ENCODE data around the gene KCNA10. TPM values are rescaled to one million over a fixed set of nuclear protein-coding genes. Genes with fewer than 3 reads are reported as not detected.
A peak's percentile ranks its signal among the peaks of the same experiment; 100 is the strongest.
"Not testable (repeated sequence)": the region's sequence is repeated elsewhere in the genome, so short reads cannot be mapped to it uniquely, and the experiment has no call there.

Gene KCNA10
- total RNA-seq, 1 experiment from 2014 or later = not detected

DNA sequence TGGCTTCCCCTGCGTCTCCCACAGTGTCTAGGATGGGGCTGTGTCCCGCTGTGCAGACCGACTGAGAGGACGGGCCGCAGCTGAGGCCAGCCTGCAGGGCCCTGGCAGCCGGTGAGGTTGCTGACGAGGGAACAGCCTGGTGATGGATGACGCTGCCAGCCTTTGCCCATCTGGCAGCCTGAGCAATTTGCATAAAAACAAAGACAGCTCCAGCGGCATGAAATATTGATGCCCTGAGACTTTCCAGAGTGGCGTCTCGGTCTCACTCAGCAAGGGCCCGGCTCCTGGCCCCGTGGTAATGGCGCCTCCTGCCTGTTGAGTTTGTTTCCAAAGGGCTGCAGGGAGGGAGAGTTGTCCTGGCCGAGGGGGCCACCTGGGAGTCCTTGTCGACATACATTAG lies 19.1 kb upstream of the KCNA10 start:
- no peak for DNase-seq (ENCODE audit: extremely low read depth, low read depth)

DNA sequence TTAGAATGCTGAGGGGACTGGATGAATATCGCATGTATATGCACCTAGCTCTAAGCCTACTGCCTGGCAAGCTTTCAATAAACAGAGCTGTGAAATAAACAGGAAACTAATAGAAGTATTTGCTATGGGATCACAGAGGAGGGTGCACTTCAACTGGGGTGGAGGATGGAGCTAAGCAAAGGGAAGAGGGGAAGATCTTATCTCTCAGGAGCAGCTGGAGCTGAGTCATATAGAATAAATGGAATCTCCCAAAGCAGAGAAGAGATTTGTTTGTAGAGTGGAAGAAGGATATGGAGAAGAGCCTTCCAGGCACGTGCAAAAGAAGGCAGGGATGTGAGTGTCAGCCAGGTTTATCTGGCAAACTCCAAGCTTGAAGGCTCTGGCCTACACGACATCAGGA lies 17.0 kb upstream of the KCNA10 start:
- no peak for DNase-seq (ENCODE audit: extremely low read depth, low read depth)

DNA sequence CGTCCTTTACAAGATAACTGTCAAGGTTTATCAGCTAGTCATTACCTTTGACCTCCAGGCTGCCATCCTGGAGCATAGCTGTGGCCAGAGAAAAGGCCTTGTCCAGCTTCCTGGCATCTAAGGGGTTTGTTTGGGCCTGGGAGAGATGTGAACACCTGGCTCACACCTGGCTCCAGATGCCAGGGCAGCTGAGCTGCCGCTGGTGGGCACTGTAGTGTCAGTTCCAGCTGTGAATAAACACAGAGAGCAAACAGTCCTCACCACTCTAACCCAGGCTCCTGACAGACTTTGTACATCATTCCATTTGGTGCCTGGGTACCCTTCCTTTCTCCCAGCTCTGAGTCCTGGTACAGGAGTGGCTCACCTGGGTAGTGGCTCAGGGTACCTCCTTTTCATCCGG lies 14.3 kb upstream of the KCNA10 start:
- no peak for DNase-seq (ENCODE audit: extremely low read depth, low read depth)

DNA sequence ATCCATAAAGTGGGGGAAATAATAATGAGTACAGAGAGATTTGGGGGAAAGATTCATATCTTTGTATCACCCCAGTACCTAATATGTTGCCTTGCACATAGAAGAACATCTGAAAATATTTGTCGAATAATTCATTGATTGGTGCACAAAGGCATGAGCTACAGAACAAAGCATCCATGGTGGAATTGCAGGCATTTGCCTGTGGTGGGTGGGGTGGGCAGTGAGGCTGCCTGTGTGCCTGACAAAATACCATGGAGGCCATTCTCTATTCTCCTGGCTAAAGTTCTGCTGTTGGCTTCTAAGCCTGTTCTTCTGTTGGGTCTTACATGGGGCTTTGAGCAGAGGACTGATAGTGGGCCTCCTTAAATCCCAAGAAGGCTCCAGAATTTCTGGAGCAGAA lies 10.0 kb upstream of the KCNA10 start:
- DNase-seq (ENCODE audit: extremely low read depth, low read depth) = no peak

DNA sequence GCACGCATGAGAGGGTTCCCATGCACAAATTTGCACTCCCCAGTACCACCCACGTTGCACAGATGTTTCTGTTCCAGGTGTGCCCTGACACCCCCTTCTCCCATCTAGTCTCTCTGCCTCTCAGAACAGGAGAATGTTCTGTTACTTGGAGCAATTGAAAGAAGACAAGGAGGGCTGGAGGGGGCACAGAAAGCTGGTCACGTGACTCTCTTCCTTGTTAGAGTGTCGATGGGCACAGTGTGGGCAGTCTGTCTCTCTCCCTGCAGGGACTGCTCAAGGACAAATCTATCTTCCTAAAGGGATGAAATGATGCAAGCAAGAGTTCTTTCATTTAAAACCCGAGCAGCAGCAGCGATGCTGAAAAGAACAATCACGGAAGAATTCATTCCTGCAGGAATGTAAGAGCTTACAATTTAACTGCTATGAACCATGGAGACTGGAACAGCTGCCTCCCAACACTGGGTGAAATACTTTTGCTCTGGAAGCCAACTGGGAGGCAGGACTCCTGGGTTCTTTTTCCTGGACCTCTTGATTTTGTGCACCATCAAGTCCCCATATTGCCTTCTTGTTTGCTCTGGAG lies 7.3 kb upstream of the KCNA10 start:
- no peak for DNase-seq (ENCODE audit: extremely low read depth, low read depth)

DNA sequence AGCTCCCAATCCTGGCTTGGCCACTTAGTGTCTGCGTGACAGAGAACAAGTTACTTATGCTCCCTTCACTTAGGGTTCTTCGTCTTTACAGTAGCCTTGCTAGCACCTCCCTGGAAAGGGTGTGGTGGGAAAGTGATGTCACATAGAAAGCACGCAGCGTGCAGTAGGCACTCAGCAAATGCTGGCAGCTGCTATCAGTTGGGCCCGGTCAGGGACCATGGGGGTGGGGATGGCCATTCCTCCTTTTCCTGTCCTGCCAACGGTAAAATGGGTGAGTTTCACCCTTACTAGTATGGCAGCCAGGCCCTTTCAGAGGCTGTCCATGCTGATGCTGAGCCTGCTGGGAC lies 6.2 kb upstream of the KCNA10 start:
- no peak for DNase-seq (ENCODE audit: extremely low read depth, low read depth)

DNA sequence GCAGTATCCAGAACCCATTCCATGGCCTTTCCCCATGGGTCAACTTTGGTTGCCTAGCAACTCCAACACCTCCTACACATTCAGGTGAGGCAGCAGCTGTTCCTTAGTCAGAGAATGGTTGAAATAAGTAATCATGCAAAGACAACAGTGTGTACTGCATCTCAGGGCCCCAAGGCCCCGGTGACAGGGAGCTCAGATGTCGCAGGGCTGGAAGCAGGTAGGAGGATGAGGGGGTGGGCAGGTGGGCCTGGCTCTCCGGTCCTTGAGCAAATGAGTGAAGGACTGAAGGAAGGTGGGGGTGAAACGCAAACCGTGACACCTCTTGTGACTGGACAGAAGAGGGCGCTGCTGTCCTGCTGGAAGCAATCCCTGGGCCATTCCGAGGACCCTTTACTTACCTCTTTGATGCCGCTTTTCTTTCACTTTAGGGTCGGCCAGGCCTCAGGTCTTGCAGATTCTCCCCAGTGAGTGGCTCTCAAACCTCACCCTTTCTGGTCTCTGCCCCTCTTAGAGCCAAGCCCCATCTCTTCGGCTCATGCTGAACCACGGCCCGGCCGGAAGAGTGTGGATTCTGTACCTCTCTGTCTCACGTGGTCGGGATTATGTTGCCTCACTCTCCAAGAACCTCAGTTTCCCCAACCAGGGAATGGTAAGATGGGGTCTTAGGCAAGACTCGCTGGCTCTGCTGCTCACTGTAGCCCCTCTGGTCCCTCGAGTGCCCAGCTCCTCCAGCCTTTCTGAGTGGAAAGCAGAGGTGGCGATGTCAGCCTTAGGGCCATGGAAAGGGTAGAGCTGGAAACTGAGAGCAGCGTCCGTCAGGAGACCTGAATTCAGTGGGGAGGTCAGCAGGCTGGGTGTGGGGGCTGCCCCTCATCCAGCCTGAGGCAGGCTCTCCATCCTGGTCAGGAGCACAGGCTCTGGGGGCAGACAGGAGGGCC lies 5.6 kb upstream of the KCNA10 start:
- DNase-seq (ENCODE audit: extremely low read depth, low read depth) = peak; percentile 21

DNA sequence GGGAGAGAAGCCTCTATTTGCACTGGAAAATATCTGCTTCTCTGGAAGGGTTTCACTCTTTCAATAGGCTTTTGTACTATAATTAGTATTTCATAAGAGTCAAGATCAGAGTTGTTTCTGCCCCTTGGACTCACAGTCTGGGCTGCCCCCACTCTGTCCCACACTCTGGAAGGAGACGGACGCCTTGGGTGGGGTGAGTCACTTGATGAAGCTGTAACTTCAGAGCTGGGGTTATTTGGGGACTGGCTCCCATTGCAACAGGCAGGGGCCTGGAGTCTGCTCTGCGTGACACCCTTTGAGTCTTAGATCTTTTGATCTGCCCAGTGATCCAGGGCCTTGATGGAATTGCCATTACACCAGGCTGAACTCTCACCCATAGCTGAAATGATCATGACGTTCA lies 4.0 kb upstream of the KCNA10 start:
- DNase-seq (ENCODE audit: extremely low read depth, low read depth) = no peak

DNA sequence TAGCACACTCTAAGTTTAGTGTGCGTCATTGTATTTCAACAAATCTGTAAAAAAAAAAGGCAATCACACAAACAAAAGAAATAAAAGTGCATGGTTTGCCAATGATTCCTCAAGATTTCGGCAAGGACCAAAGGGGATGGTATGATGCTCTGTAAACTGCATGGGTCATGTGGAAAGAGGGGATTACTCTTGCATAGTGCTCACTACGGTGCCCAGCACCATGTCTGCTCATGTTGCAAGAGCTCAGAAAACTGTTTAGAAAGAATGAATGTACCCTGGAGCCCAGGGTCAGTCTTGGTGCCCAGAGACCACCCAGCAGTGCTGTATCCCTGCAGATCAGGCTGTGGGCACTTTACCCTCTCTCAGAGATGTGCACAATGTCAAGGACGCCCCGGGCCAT lies 3.6 kb upstream of the KCNA10 start:
- no peak for DNase-seq (ENCODE audit: extremely low read depth, low read depth)

DNA sequence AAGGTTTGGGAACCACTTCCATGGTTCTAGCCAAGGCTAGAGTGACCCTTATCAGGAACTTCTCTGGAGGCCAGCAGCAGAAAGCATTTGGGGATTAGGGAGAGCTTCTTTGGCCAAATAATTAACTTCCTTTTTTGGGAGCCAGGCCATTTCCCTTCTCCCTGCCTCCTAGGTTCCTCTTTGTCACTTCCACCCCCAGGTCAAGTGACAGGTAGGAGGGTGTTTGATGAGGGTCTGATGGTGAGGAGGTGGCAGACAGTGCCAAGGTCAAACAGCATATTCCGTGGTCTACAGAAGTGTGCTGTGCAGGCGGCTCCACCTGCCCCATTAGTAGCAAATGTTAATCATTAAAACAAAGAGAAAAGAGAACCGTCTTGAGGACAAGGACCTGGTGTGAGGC lies 1.9 kb upstream of the KCNA10 start:
- DNase-seq (ENCODE audit: extremely low read depth, low read depth) = no peak

DNA sequence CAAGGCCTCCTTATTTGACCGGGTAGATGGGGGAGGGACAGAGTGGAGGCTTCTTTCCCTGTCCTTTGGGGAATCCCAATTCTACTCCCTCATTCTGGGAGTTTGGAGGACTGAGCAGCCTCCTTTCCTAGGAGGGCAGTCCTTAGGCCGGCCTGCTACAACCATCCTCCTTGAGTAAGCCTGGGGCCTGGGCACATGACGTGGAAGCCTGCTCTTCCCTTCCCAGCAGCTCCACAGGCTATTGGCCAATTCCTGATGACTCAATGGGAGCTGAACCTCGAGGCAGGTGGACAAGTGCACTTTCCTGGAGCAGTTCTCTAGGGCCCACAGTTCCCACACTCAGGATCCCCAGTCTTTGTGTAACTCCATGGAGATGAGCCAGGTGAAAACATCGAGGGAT lies 3.1 kb downstream of the KCNA10 start:
- no peak for DNase-seq (ENCODE audit: extremely low read depth, low read depth)

DNA sequence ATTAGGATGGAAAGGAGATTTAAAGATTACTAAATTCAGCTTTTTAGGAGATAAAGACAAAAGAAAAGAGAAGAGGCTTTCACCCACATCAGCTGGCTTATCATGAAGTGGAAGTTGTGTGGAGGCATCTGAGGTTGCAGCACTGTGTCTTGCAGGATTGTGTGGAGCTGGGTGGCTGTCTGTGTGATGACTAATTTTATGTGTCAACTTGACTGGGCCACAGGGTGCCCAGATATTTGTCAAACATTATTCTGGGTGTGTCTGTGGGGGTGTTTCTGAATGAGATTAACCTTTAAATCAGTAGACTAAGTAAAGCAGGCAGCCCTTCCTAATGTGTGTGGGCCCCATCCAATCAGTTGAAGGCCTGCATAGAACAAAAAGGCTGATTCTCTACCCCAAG lies 3.9 kb downstream of the KCNA10 start:
- DNase-seq (ENCODE audit: extremely low read depth, low read depth) = no peak

DNA sequence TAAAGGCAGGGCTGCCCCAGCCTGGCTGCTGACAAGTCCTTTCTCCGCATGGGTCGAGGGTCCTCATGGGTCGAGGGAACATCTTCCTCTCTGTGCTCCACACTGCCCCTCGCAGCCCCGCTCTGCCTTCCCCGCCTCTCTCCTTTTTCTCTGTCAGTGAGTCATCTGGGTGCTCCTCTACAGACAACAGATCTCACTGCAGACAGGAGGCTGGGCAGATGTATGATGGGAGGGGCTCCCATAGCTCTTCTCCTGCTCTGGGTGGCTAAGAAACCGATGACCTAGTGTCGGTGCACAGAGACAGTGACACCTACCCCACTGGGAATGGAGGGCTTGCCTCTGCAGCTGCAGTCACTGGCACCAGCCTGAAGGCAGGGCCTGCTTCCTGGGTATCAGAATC lies 5.5 kb downstream of the KCNA10 start:
- DNase-seq (ENCODE audit: extremely low read depth, low read depth) = no peak

DNA sequence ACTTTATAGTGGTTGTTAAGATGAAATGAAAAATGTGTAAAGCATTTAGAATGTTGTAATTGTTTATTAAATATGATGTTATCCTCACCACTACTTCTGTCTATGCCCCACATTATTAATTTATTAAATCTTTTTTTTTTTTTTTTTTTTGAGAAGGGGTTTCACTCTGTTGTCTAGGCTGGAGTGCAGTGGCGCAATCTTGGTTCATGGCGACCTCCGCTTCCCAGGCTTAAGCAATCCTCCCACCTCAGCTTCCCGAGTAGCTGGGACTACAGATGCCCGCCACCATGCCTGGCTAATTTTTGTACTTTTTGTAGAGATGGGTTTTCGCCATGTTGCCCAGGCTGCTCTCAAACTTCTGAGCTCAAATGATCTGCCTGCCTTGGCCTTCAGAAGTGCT lies 7.5 kb downstream of the KCNA10 start:
- no peak for DNase-seq (ENCODE audit: extremely low read depth, low read depth)

DNA sequence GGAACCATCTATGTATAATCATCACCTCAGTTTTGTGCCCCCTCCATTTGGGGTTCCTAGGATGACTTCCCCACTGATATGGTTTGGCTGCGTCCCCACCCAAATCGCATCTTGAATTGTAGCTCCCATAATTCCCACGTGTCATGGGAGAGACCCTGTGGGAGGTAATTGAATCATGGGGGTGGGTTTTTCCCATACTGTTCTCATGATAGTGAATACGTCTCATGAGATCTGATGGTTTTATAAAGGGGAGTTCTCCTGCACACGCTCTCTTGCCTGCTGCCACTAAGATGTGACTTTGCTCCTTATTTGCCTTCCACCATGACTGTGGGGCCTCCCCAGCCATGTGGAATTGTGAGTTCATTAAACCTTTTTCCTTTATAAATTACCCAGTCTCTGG lies 8.1 kb downstream of the KCNA10 start:
- not testable (repeated sequence) for DNase-seq (ENCODE audit: extremely low read depth, low read depth)

DNA sequence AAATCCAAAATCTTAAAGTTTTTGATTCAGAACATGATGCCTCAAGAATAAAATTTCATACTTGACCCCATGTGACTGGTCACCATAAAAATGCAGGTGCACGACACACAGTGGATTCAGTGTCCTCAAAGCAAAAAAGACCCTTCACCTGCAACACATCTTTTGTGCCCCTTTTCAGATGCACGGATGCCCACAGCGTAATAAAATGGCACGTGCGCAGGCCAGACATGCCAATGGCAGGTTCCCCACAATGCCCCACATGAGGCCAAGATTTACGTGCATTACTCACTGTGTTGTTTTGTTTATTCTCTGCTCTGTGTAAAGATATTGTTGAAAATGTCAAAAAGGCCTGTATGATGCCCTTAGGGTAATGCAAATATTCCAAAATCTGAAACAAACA lies 9.3 kb downstream of the KCNA10 start:
- DNase-seq (ENCODE audit: extremely low read depth, low read depth) = no peak

DNA sequence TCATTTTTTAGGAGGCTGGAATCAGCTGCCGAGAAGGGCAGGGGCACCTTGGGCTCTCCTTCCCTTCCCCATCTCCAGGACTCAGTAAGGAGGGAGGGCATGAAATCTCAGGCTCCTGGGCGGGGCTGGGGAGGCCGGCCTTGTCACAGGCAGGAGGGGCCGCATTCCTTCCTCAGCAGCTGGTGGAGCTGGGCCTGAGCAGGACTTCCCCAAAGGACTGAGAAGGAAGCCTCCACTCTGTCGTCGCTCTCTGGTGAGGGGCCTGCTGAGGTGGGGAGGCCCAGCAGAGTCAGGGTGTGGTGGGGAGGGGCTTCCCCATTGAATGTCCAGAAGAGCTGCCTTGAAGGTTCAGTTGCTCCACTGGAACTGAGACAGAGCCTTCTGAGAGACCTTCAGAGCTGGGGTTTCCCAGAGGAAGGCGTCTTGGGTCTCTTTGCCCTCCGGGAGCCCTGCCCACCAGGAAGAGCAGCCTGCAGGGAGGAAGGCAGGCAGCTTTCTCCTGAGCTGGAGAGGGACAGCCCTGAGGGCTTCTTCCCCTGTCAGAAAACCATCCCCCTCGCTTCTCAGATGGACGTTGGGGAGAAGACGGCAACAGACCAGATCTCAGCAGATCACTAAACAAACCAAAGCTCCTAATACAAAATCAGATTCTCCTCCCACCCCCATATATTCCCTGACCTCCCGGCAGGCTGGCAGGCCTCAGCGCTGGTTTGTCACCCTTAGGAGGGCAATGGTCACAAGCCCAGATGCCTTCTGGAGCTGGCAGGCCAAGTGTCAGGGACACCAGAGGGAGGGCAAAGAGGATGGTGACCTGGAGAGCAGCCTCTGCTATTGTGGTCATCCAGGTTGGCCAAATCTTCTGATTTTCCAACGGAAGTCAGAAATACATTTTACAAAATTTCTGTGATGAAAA lies 10.7 kb downstream of the KCNA10 start:
- DNase-seq (ENCODE audit: extremely low read depth, low read depth) = no peak

DNA sequence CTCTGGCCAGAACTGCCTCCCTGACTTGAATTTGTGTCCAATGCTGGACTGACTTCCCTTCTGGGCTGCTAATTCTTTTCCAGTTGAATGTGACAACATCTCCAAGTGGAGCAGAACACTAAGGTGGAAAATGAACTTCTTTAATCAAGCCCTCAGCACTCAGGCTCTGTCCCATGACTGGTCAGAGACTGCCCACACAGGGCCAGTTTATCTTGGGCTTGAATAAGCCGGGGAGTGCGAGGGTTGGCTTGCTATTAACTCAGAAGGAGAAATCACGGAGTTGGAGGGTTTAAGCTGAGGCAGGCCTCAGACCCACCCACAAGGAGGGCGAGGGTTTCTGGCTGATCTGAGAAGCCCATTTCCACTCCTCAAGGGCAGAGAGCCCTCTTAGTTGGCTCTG lies 12.4 kb downstream of the KCNA10 start:
- no peak for DNase-seq (ENCODE audit: extremely low read depth, low read depth)

DNA sequence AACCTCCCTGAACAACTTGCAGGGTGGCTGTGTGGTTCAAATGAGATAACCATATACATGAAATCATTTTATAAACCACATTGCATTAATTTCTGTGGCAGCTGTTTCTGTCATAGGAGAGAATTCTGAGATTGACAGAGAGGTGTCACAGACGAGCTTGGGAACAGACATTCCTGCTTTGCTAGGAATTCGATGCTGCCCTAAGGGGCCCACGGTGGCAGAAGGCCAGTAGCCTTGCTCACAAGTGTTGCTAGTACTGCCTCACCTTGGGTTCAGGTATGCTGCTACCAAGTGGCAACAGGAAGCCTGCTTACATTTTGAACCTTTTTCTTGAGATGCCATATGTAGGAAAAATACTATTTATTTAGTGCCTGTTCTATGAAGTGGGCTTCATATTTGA lies 13.4 kb downstream of the KCNA10 start:
- DNase-seq (ENCODE audit: extremely low read depth, low read depth) = no peak

DNA sequence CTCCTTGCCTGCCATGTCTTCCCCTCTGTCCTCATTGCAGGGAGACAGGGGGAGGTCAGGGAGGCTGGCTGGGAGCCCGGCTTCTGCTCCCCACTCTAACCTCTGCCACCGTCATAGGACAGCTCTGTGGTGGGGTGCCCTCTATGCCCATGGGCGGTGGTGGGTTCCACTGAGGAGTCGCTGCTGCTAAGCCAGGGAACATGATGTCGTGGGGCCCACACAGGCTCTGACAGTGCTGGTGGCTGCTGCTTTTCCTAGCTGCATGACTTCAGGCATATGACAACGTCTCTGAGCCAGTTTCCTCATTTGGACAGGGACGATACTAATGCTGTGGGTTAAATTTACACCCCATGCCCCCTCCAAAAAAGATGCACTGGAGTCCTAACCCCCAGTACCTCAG lies 14.7 kb downstream of the KCNA10 start:
- no peak for DNase-seq (ENCODE audit: extremely low read depth, low read depth)

DNA sequence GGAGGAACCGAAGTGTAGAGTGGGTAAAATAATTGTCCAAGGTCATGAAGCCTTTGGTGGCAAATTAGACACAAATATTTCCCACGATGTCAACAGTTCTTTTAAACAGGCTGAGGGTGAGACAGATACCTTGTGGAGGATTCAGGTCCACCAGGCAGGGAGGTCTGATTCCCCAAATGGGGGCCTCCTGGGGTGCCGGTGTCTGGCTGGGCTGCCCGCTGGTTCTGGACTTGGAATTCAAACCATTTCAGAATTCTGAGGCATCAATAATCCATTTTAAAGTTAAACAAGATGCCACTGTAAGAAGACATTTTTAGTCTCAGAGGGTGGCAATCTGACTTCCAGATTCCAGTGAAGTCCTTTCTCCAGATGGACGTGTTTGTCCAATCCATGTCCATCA lies 15.5 kb downstream of the KCNA10 start:
- no peak for DNase-seq (ENCODE audit: extremely low read depth, low read depth)
